H1 (cell line): ENCODE measurements around the gene GNG11. TPM values are rescaled to one million over a fixed set of nuclear protein-coding genes. Genes with fewer than 3 reads are reported as not detected.

Experiments used
- CTCF ChIA-PET: fragments of 300-600 bp; sonication (Branson Sonifier 250); formaldehyde crosslinking; loops from one replicate; lab custom pipeline; 2021; ENCODE audit not compliant: partially characterized antibody; lab: Charles Lee
- POLR2A ChIA-PET: fragments of 300-600 bp; sonication (Branson Sonifier 250); formaldehyde crosslinking; loops from one replicate; lab custom pipeline; 2021; ENCODE audit warnings: inconsistent platforms; ENCODE audit not compliant: partially characterized antibody; lab: Charles Lee
- DNase-seq, 2 experiments: peaks; one replicate each; pipeline versions ENCODE4 v3.0.0 to v3.0.0-alpha.2; 2010 to 2022; ENCODE audit warnings: low spot score in 2 of 2, low read depth in 1 of 2, mixed read lengths in 1 of 2
- FAIRE-seq: peaks from 2 replicates; lab custom pipeline; 2011; peaks lifted over from hg19 to GRCh38; lab: Jason Lieb, UNC
- H2AFZ ChIP-seq: 2 replicates; pipeline ENCODE4 v1.8.1; 2012; ENCODE audit warnings: low read length, inconsistent platforms
- H2AK5ac ChIP-seq: 2 replicates; pipeline ENCODE4 v1.6.1; 2013; ENCODE audit warnings: low read depth, low read length
- H2BK120ac ChIP-seq: replicated peaks from 2 replicates; pipeline ENCODE3; 2013; ENCODE audit warnings: low read depth, low read length, inconsistent platforms
- H2BK12ac ChIP-seq: 2 replicates; pipeline ENCODE4 v1.6.1; 2013; ENCODE audit warnings: low read depth, low read length
- H2BK15ac ChIP-seq: 2 replicates; pipeline ENCODE4 v1.6.1; 2013; ENCODE audit warnings: low read length
- H2BK20ac ChIP-seq: 2 replicates; pipeline ENCODE4 v1.6.1; 2013; ENCODE audit warnings: low read length
- H2BK5ac ChIP-seq: 2 replicates; pipeline ENCODE4 v1.6.1; 2013; ENCODE audit warnings: low read depth, low read length
- H3K14ac ChIP-seq: 2 replicates; pipeline ENCODE4 v1.6.1; 2013; ENCODE audit warnings: inconsistent platforms; ENCODE audit not compliant: insufficient read length
- H3K18ac ChIP-seq: 2 replicates; pipeline ENCODE4 v1.6.1; 2013; ENCODE audit warnings: low read length; ENCODE audit errors: extremely low read depth
- H3K23ac ChIP-seq: 2 replicates; pipeline ENCODE4 v1.6.1; 2013; ENCODE audit warnings: inconsistent platforms; ENCODE audit not compliant: insufficient read length
- H3K23me2 ChIP-seq: 2 replicates; pipeline ENCODE4 v1.6.1; 2013; ENCODE audit warnings: low read depth, low read length
- H3K27ac ChIP-seq: 2 replicates; pipeline ENCODE4 v1.6.1; 2011; ENCODE audit warnings: low read depth, low read length, inconsistent platforms
- H3K27me3 ChIP-seq, 4 experiments: replicated peaks in 1 of 4; 1 replicate in 1 of 4; 2 replicates in 3 of 4; pipeline versions ENCODE4 v1.6.1 to v1.8.1; 2011 to 2013; ENCODE audit warnings: low read length in 3 of 4, mild to moderate bottlenecking in 3 of 4, inconsistent platforms in 2 of 4, mixed read lengths in 2 of 4, moderate library complexity in 1 of 4; ENCODE audit not compliant: control insufficient read depth in 3 of 4, insufficient read depth in 3 of 4; ENCODE audit errors: extremely low read depth in 1 of 4
- H3K36me3 ChIP-seq, 4 experiments: 2 replicates each; pipeline versions ENCODE4 v1.6.1 to v1.8.1; 2011 to 2013; ENCODE audit warnings: mild to moderate bottlenecking in 4 of 4, low read length in 3 of 4, moderate library complexity in 2 of 4, control low read depth in 1 of 4, inconsistent platforms in 1 of 4; ENCODE audit not compliant: insufficient read depth in 4 of 4, control insufficient read depth in 2 of 4
- H3K4ac ChIP-seq: replicated peaks from 2 replicates; pipeline ENCODE3; 2013; ENCODE audit warnings: low read length, low read depth, mixed read lengths, inconsistent platforms; ENCODE audit not compliant: insufficient read length
- H3K4me1 ChIP-seq, 4 experiments: replicated peaks in 1 of 4; 1 replicate in 1 of 4; 2 replicates in 3 of 4; pipeline versions ENCODE4 v1.6.1 to v1.8.1; 2011 to 2013; ENCODE audit warnings: low read length in 3 of 4, inconsistent platforms in 2 of 4, mixed read lengths in 1 of 4; ENCODE audit not compliant: insufficient read depth in 4 of 4, control insufficient read depth in 3 of 4
- H3K4me2 ChIP-seq, 2 experiments: 2 replicates each; pipeline versions ENCODE4 v1.6.1 to v1.8.1; 2011 to 2013; ENCODE audit warnings: low read depth in 2 of 2, low read length in 2 of 2, control low read depth in 1 of 2, inconsistent platforms in 1 of 2, mild to moderate bottlenecking in 1 of 2; ENCODE audit not compliant: insufficient read depth in 1 of 2
- H3K4me3 ChIP-seq, 4 experiments: fragments of 200-600, 300-600 bp in 1 of 4; sonication (generic), shearing (Covaris generic), sonication (Bioruptor Twin) in 1 of 4; 2 replicates each; pipeline versions ENCODE4 v1.5.1 to v1.8.1; 2011 to 2016; ENCODE audit warnings: low read length in 4 of 4, low read depth in 3 of 4, control low read depth in 2 of 4, inconsistent platforms in 2 of 4, mild to moderate bottlenecking in 2 of 4, mixed read lengths in 1 of 4, moderate library complexity in 1 of 4; ENCODE audit not compliant: insufficient read depth in 2 of 4; ENCODE audit errors: extremely low read depth in 1 of 4
- H3K56ac ChIP-seq: replicated peaks from 2 replicates; pipeline ENCODE3; 2013; ENCODE audit warnings: low read depth, mild to moderate bottlenecking, mixed read lengths, low read length, inconsistent platforms; ENCODE audit not compliant: insufficient read length
- H3K79me1 ChIP-seq: 2 replicates; pipeline ENCODE4 v1.6.1; 2013; ENCODE audit warnings: low read depth, low read length, control low read depth
- H3K79me2 ChIP-seq, 2 experiments: 2 replicates each; pipeline versions ENCODE4 v1.6.1 to v1.8.1; 2012 to 2013; ENCODE audit warnings: low read length in 2 of 2, mild to moderate bottlenecking in 2 of 2, inconsistent platforms in 1 of 2; ENCODE audit not compliant: insufficient read depth in 2 of 2, control insufficient read depth in 1 of 2
- H3K9ac ChIP-seq, 4 experiments: replicated peaks in 1 of 4; 1 replicate in 1 of 4; 2 replicates in 3 of 4; pipeline versions ENCODE4 v1.6.1 to v1.8.1; 2011 to 2013; ENCODE audit warnings: low read depth in 3 of 4, low read length in 3 of 4, control low read depth in 2 of 4, mild to moderate bottlenecking in 2 of 4, moderate library complexity in 2 of 4, inconsistent platforms in 1 of 4; ENCODE audit errors: extremely low read depth in 1 of 4
- H3K9me3 ChIP-seq, 2 experiments: 2 replicates each; pipeline versions ENCODE4 v1.6.1 to v1.8.1; 2012 to 2013; ENCODE audit warnings: mild to moderate bottlenecking in 2 of 2, moderate library complexity in 2 of 2, control low read depth in 1 of 2, inconsistent platforms in 1 of 2, low read depth in 1 of 2, low read length in 1 of 2, mixed read lengths in 1 of 2; ENCODE audit not compliant: insufficient read depth in 2 of 2
- H4K20me1 ChIP-seq, 2 experiments: replicated peaks in 1 of 2; 2 replicates each; pipeline versions ENCODE3 to v1.8.1; 2011 to 2013; ENCODE audit warnings: inconsistent platforms in 2 of 2, low read length in 2 of 2, mild to moderate bottlenecking in 1 of 2; ENCODE audit not compliant: insufficient read depth in 2 of 2, control insufficient read depth in 1 of 2
- H4K5ac ChIP-seq: 2 replicates; pipeline ENCODE4 v1.6.1; 2013; ENCODE audit warnings: low read length, low read depth, mixed read lengths, inconsistent platforms; ENCODE audit not compliant: insufficient read length
- H4K8ac ChIP-seq: 2 replicates; pipeline ENCODE4 v1.8.0; 2013; ENCODE audit warnings: mild to moderate bottlenecking, moderate library complexity, low read length, inconsistent platforms; ENCODE audit not compliant: insufficient read depth; ENCODE audit errors: extremely low read depth
- H4K91ac ChIP-seq: replicated peaks from 2 replicates; pipeline ENCODE3; 2013; ENCODE audit warnings: low read length, mixed read lengths, inconsistent platforms; ENCODE audit not compliant: insufficient read length
- BACH1 ChIP-seq: IDR thresholded peaks from 2 replicates; pipeline ENCODE4 v1.6.1; 2012; ENCODE audit warnings: low read length, improper control_type of control experiment
- GABPA ChIP-seq: IDR thresholded peaks from 2 replicates; pipeline ENCODE4 v1.6.1; 2011; ENCODE audit warnings: mild to moderate bottlenecking, low read length, moderate library complexity, borderline replicate concordance; ENCODE audit not compliant: insufficient read depth
- SIX5 ChIP-seq: IDR thresholded peaks from 2 replicates; pipeline ENCODE4 v1.6.1; 2011; ENCODE audit warnings: mild to moderate bottlenecking, low read depth, low read length
- SP1 ChIP-seq: IDR thresholded peaks from 2 replicates; pipeline ENCODE4 v1.6.1; 2011; ENCODE audit warnings: low read depth, low read length
- SP2 ChIP-seq: IDR thresholded peaks from 2 replicates; pipeline ENCODE4 v1.6.1; 2012; ENCODE audit warnings: mild to moderate bottlenecking, low read length, inconsistent platforms
- ZNF274 ChIP-seq: IDR thresholded peaks from 2 replicates; pipeline ENCODE4 v1.7.0; 2012; ENCODE audit warnings: low read length, borderline replicate concordance; ENCODE audit errors: extremely low read depth
- WGBS, 2 experiments: shearing (Covaris generic) in 1 of 2; methylation state at CpG; one replicate each; pipeline versions ENCODE4 v1.1.6 to v1.1.7; 2013 to 2015; ENCODE audit warnings: low lambda C conversion rate in 2 of 2, mixed read lengths in 2 of 2, inconsistent platforms in 1 of 2, low coverage in 1 of 2, missing lambda C conversion rate in 1 of 2; ENCODE audit not compliant: insufficient replicate concordance in 2 of 2, insufficient coverage in 1 of 2, insufficient read length in 1 of 2; ENCODE audit errors: extremely low coverage in 1 of 2, missing lambda C conversion rate in 1 of 2; 5-methylcytosine and 5-hydroxymethylcytosine counted together
- polyA plus RNA-seq, 7 experiments: library from polyadenylated mRNA; depleted of rRNA in 3 of 7; stranded (reverse) in 5 of 7; unstranded in 2 of 7; fragments of >200 nt in 5 of 7; fragments of 200-250 nt in 2 of 7; gene quantifications; 1 replicate in 5 of 7; 2 replicates in 1 of 7; 4 replicates in 1 of 7; pipeline versions ENCODE4 v1.2.1 to v1.2.3, GENCODE V29; 2011 to 2013; ENCODE audit warnings: missing spikeins in 2 of 7, mixed read lengths in 2 of 7
- total RNA-seq: library from RNA; stranded (reverse); fragmentation: NEBNext Ultra II Directional; extraction: Animal tissue kit (Norgen Biotek cat#: 25700); gene quantifications from 2 replicates; pipeline ENCODE4 v1.2.1, GENCODE V29; 2021
- TF ChIP-seq, protein P1 (sequence below): IDR thresholded peaks from 2 replicates; pipeline ENCODE4 v1.6.1; 2011; ENCODE audit warnings: low read depth, mild to moderate bottlenecking, low read length; ENCODE audit not compliant: insufficient read depth
- TF ChIP-seq, protein P2 (sequence below), 3 experiments: IDR thresholded peaks; 1 replicate in 2 of 3; 2 replicates in 1 of 3; pipeline versions ENCODE4 v1.5.1 to v1.6.1; 2011; ENCODE audit warnings: low read length in 3 of 3, mild to moderate bottlenecking in 3 of 3, inconsistent platforms in 2 of 3, low read depth in 1 of 3, moderate library complexity in 1 of 3; ENCODE audit not compliant: insufficient read depth in 1 of 3; ENCODE audit errors: control extremely low read depth in 1 of 3

The GNG11 gene
- total and polyA plus RNA-seq, 2 of the 8 experiments (the other 6 are each of a cell fraction or from before 2014, with no cell fraction given): 0.38 to 1.3 TPM

DNA sequence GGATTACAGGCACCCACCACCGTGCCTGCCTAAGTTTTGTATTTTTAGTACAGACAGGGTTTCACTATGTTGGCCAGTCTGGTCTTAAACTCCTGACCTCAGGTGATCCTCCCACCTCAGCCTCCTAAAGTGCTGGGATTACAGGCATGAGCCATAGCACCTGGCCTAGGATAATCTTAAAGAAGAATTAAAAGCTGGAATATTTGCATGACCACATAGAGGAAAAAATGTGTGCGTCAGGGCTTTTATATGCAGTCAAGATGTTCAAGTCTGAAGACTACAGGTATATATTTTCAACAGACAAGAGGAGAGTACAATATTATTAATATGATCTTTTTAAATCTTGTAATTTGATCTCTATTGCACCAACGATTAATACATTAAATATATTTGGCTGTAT, 39.5 kb downstream of the GNG11 start:
- Histone ChIP-seq H3K9ac (no peak overlapping the region), H3K23me2 (no peaks in the 10 kb centered on the region), H3K27me3 (no peaks in the 10 kb centered on the region), H3K14ac (no peak overlapping the region), H3K4ac (no peak overlapping the region), H3K4me3 (no peak overlapping the region), H3K18ac (no peak overlapping the region), H3K79me1 (no peaks in the 10 kb centered on the region), H2BK15ac (no peak overlapping the region), H3K4me1 (no peaks in the 10 kb centered on the region), H2AK5ac (no peak overlapping the region), H4K91ac (no peak overlapping the region), H4K8ac (no peak overlapping the region), H2AFZ (no peak overlapping the region), H2BK5ac (no peak overlapping the region), H4K20me1 (no peaks in the 10 kb centered on the region), H3K79me2 (no peaks in the 10 kb centered on the region), H2BK120ac (no peak overlapping the region), H2BK12ac (no peak overlapping the region), H3K9me3 (no peaks in the 10 kb centered on the region), H3K27ac (no peak overlapping the region), H3K4me2 (no peak overlapping the region), H4K5ac (no peak overlapping the region), H2BK20ac (no peak overlapping the region), H3K23ac (no peak overlapping the region), H3K56ac (no peak overlapping the region), H3K36me3 (no peaks in the 10 kb centered on the region)
- TF ChIP-seq, protein P1, sequence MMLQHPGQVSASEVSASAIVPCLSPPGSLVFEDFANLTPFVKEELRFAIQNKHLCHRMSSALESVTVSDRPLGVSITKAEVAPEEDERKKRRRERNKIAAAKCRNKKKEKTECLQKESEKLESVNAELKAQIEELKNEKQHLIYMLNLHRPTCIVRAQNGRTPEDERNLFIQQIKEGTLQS: no peak
- TF ChIP-seq SIX5 (no peak), SP1 (no peak), GABPA (no peak), BACH1 (no peak), ZNF274 (no peak), SP2 (no peak)
- TF ChIP-seq, protein P2, sequence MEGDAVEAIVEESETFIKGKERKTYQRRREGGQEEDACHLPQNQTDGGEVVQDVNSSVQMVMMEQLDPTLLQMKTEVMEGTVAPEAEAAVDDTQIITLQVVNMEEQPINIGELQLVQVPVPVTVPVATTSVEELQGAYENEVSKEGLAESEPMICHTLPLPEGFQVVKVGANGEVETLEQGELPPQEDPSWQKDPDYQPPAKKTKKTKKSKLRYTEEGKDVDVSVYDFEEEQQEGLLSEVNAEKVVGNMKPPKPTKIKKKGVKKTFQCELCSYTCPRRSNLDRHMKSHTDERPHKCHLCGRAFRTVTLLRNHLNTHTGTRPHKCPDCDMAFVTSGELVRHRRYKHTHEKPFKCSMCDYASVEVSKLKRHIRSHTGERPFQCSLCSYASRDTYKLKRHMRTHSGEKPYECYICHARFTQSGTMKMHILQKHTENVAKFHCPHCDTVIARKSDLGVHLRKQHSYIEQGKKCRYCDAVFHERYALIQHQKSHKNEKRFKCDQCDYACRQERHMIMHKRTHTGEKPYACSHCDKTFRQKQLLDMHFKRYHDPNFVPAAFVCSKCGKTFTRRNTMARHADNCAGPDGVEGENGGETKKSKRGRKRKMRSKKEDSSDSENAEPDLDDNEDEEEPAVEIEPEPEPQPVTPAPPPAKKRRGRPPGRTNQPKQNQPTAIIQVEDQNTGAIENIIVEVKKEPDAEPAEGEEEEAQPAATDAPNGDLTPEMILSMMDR (IDR thresholded peaks at IDR 0.05; ENCODE audit: control extremely low read depth in 1 of 3, insufficient read depth in 1 of 3, low read depth in 1 of 3, low read length in 3 of 3): no peak
- WGBS, 2 experiments: 89% methylated on average over 3 of the region's 3 CpGs; no CpG with 5 or more reads in 1 of the 2 experiments
- DNase-seq (no peak), FAIRE-seq (no peak)
- CTCF ChIA-PET: interaction anchor here (0.9 to 1.0 kb wide), 2 partner anchors 8 to 226 kb away, joined by 3 read pairs; no protein-coding TSS in a partner anchor
- POLR2A ChIA-PET: no interaction called here
